Erythroblast (primary cell): ENCODE results near the gene IRGC.

Source experiments
- GATA1 ChIP-seq: IDR thresholded peaks from 2 replicates; pipeline ENCODE4 v1.6.1; 2011; ENCODE audit warnings: low read depth, mild to moderate bottlenecking, control low read depth, low read length, moderate library complexity
- POLR2A ChIP-seq: IDR thresholded peaks from 2 replicates; pipeline ENCODE4 v1.6.1; 2011; ENCODE audit warnings: mild to moderate bottlenecking, low read length

DNA sequence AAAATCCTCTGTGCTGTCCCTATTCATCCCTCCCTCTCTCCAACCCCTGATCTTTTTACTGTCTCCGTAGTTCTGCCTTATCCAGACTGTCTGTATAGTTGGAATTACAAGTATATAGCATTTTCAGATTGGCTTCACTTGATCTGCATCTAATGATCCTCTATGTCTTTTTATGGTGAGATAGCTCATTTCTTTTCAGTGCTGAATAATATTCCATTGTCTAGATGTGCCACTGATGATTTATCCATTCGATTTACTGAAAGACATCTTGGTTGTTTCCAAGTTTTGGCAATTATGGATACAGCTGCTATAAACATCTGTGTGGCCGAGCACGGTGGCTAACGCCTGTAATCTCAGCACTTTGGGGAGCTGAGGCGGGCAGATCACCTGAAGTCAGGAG lies 19.1 kb downstream of the IRGC start:
- TF ChIP-seq POLR2A = no peak
- no peak for TF ChIP-seq GATA1
